ENCODE data around the gene NDUFS7.

- no peak for TF ChIP-seq YY1 (IDR thresholded peaks at IDR 0.05; ENCODE audit: insufficient read depth, insufficient read length)
- TF ChIP-seq SUZ12 (IDR thresholded peaks at IDR 0.05; ENCODE audit: extremely low read depth, insufficient read depth, insufficient read length), result no peak
- no peak for TF ChIP-seq ZNF274 (IDR thresholded peaks at IDR 0.05; ENCODE audit: low read depth, low read length)
Observed at GRCh38 chr19:1441022-1441426, 57.3 kb downstream of the NDUFS7 start.

Measured in NT2/D1 (cell line).